Pons (tissue), 1 donor: Measurements from ENCODE around the gene LOXHD1.

Experiments
- DNase-seq: peaks from one replicate; pipeline ENCODE4 v3.0.0-alpha.2; 2016; ENCODE audit warnings: low spot score

LOXHD1 gene

GRCh38 chr18:46475390-46475752 is 181.6 kb downstream of the LOXHD1 start:
- DNase-seq, result no peak

DNA sequence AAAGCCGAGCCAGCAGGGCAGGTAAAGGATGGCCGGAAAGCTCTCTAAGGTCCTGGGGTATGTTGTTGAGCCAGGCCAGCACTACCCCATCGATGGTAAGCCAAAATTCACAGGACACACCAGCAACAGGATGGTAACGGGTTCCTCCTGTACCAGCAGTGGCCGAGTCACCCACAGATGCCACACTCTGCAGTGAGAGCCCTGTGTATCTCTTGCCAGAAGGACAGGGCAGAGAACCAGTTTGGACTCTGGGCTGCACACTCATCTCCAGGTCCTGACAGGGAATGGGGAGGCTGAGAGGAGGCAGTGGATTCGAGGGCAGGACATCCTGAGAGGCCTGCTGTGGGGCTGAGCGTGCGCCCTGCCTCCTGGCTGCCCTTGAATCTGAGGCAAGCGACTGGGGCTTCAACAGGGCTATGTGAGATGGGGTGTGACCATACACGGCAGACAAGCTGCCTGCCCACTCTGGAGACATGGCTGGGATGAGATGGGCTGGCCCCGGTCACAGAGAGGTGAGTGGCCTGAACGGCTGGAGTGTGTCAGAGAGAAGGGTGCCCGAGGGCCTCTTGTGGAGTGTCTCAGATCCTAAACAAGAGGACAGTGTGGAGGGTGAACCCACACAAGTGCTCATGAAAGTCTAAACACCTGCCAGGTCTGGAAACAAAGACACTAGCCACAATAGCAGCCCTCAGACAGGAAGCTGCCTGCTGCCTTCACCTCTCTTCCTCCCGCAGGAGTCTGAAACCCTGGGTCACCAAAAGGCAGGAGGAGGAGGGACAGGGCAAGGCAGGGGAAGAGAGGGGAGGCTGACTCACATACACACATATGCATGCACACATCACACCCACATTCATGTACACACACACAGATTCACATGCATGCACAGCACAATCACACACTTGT is 182.3 kb downstream of the LOXHD1 start:
- DNase-seq, result no peak

DNA sequence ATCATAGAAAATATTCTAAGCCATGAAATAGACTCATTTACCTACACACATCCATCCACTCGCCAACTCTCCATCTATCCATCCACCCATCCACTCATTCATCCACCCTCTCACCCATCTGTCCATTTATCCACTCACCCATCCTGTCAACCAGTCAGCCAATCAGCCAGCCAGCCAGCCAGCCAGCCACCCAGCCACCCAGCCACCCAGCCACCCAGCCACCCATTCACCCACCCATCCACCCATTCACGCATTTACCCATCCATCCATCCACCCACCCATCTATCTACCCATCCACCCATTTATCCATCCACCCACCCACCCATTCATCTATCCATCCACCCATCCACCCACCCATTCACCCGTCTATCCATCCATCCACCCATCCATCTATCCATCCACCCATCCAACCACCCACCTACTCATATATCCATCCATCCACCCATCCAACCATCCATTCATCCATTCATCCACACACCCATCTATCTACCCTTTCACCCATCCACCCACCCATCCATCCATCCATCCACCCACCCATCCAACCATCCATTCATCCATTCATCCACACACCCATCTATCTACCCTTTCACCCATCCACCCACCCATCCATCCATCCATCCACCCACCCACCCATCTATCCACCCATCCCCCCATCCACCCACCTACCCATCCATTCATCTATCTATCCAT is 185.1 kb downstream of the LOXHD1 start:
- DNase-seq, result no peak

- no peak for DNase-seq
Measured at GRCh38 chr18:46470714-46471113, 186.3 kb downstream of the LOXHD1 start.

GRCh38 chr18:46469186-46469915 is 187.7 kb downstream of the LOXHD1 start:
- peak; percentile 23 for DNase-seq

DNA sequence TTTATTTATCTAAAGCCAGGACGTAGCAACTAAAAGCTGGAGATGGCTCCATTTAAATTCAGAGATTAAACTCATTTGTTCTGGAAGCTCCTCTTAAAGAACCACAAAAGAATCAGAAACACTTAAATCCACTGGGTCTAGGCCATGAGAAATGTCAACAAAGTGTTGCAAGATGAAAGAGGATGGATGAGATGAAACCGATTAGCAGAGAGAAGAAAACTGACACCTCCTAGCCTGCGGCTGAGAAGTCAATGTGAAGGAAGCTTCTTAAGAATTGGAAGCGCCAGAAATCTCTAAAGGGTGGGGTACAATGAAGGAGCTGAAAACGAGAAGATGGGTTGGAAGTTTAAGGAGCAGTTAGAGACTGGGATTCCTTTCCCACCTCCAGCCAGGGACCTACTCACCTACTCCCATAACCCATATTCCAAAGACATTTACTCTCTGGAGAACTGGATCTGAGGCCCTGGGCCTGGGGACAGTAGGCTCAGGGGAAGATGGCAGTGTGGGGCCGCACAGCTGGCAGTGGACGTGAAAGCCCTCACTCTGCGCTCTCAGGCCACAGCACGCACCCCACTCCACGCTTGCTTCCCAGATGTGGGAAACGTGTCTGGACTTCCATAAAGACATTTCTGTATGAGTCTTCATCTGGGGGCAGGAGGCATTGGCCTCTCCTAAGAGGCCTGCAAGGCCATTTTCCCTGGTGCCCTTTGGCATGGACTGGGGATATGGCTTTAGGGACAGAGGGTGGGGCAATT is 188.4 kb downstream of the LOXHD1 start:
- no peak for DNase-seq

DNA sequence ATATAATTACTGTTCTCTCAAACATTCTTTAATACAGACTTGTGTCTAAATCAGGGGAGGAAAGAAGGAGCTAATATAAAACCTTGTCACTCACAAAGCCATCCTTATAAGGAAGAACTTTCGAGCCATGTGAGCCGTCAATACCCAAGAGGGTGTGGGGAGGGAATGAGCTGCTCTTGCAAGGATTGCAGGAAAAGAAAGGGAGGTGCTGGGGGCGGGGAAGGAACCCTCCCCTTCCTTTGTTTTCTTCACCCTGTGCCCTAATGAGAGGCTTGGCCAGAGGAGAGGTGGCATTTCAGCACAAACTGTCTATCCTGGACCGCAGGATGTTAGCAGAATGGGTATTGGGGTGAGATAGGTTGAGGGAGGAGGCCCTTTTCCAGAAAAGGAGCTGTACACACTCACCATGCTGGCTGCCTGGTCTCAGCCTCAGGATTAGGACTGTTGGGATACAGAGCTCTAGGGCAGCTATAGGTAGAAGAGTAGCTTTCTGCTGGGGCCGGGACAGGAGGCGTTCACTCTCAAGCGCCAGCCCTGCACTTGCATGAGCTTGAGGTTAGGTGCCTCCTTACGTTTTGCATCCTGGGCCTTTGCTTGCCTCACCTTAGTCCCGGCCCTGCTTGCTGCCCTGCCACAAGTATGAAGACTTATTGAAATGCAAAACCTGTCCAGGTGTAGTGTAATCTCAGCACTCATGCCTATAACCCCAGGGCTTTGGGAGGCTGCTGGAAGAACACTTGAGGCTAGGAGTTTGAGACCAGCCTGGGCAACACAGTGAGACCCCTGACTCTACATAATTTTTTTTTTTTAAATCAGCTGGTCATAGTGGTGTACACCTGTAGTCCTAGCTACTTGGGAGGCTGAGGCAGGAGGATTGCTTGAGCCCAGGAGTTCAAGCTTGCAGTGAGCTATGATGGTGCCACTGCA is 190.5 kb downstream of the LOXHD1 start:
- no peak for DNase-seq

GRCh38 chr18:46464926-46465655 is 191.9 kb downstream of the LOXHD1 start:
- no peak for DNase-seq

- DNase-seq, result no peak
Measured at GRCh38 chr18:46462523-46462922, 194.5 kb downstream of the LOXHD1 start.

GRCh38 chr18:46461993-46462392 is 195.0 kb downstream of the LOXHD1 start:
- DNase-seq, result no peak

DNA sequence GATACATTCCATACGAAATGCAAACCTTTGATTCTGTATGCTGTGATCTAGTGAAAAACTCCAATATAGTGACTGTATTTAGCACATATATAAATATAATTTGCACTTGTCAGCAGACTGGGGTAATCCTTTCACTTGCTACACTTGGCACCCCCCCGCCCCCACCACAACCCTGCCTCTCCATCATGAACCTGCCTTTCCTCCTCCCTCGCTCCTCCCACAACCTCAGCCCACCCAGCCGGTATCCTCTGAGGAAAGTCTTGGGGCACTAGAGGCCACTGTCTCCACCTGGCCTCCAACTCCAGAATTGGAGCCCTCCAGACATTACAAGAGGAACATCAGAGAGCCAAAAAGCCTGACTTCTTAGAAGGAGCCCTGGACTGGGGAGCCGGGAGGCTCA is 196.3 kb downstream of the LOXHD1 start:
- no peak for DNase-seq

DNA sequence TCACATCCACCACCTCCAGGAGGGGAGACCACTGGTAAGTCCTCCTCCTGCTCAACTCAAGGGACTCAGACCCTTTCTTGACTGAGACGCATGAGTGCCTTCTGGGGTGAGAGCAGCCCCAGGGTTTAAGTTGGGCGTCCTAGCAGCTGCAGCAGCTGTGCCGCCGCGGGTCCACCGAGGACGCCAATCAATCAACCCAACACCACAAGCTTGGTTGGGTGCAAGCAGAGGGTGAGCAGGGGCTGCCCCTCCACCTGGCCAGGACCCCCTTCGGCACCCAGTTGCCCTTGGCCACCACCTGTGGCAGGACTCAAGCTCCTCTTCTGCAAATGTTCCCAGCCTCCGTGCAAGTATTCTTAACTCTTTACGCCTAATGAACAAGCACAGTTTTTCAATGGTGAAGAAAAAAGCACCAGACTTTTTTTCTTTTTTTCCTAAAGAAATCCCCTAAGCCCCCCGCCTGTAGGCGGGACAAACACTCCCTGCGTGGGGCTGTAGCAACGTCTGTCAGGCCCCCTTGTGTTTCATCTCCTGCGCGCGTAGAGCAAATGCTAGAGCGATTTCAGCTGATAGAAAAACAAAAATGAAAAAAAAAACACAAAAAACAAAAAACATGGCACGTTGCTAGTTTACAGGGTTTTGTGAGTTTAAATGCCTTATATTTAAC is 197.1 kb downstream of the LOXHD1 start:
- DNase-seq, result no peak

DNA sequence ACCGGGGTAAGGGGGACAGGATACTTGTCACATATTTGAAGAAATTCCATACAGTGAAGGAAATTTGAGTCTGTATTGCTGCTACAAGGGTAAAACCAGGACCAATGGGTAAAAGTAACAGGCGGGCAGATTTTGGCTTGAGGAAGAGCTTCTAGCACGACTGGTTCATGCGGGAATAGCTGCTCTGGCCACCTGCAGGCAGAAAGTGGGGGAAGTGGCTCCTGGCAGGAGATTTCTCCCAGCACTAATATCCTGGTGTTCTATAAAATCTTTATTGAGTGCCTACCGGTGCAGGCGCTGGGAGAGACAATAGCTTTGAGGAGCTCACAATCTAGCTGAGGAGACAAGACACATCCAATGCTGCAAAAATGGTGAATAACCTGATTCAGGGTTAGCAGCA is 198.5 kb downstream of the LOXHD1 start:
- no peak for DNase-seq

DNA sequence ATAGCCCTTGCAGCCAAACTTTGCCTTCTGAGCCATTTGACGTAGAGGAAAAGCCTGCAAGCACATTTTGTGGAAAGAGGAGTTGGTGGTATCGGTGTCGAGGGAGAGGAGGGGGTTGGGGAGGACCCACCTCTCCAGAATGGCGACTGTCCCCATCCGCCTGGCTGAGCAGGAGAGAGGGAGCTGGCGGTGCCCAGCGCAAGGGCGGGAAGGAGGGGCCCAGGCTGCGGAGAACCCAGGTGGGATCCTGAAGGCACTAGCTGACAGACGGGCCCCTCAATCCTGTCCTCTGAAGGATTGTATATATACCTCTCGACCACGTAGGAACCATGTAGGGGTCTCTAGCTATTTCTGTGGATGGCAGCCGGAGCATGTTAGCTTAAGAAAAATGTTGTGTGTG is 200.3 kb downstream of the LOXHD1 start:
- DNase-seq, result no peak

- no peak for DNase-seq
Measured at GRCh38 chr18:46452820-46453219, 204.2 kb downstream of the LOXHD1 start.

GRCh38 chr18:46449499-46449898 is 207.5 kb downstream of the LOXHD1 start:
- DNase-seq, result no peak

DNA sequence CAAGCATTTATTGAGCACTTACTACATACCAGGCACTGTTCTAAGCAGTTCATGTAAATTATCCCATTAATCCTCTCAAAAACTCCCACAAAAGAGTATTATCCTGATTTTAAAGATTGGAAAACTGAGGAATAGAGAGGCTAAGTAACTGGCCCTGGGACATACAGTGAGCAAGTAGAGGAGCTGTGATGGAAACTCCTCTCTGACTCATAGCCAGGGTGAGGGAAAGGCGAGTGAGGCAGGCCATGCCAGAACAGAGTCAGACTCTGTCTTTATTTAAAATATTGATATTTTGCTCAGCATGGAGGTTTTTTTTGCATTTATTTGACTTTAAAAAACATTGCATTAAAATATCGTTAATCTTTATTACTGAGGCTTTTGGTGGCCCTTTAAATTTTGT is 208.0 kb downstream of the LOXHD1 start:
- DNase-seq, result no peak

DNA sequence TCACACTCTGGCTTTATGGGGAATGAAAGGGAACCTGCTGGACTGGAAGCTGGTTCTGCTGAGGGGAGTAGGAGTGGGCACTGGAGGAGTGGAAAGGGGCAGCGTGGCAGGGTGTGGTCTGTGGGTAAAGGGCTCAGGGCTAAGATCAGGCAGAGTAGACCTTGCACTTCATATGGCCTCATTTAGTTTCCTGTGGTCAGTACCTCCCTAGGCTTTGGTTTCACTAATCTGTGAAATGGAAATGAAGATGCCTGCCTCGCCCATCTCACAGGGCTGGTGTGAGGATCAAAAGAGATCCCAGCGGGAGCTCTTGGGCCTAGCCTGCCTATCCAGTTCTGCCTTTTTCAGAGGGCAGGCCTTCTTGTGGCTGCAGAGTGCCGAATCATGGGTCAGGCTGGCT is 208.7 kb downstream of the LOXHD1 start:
- no peak for DNase-seq

DNA sequence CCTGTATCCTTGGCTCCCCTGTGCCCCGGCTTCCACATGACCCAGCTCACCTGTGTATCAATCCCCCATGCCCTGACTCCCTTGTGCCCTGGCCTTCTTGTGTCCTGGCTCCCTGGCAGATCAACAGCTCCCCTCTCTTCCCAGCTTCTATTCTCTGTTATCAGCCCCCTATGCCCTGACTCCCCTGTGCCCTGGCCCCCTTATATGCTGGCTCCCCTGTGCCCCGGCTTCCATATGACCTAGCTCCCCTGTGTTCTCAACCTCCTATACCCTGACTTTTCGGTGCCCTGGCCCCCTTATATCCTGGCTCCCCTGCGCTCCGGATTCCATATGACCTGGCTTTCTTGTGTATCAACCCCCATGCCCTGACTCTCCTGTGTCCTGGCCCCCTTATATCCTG is 209.2 kb downstream of the LOXHD1 start:
- no peak for DNase-seq

DNA sequence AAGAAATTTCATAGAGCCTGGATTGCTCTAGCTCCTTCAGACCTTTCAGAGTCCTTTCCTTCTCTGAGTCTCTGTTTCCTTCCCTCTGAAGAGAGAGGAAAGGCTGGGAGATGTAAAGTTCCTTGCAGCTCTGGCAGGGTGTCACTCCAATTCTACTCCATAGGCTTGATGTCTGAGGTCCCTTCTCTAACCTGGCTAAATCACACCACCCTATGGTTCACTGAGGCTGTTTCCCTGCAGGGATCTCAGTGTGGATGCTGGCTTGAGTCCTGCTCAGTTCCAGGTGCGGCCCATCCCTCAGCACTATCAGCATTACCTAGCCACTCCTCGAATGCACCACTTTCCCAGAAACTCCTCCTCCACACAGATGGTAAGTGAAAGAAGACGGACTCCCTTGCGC is 209.7 kb downstream of the LOXHD1 start:
- DNase-seq, result no peak
